GM13976 (cell line): ENCODE results near the gene ADIRF.
"Not testable (repeated sequence)": the region's sequence is repeated elsewhere in the genome, so short reads cannot be mapped to it uniquely, and the experiment has no call there.

Experiments used
- DNase-seq: peaks from one replicate; pipeline ENCODE4 v3.0.0; 2012; ENCODE audit warnings: low spot score
- CTCF ChIP-seq: IDR thresholded peaks from 2 replicates; pipeline ENCODE4 v1.5.1; 2012; ENCODE audit warnings: borderline replicate concordance, mild to moderate bottlenecking; ENCODE audit not compliant: insufficient read depth; ENCODE audit errors: extremely low read depth, missing control alignments, control extremely low read depth
- in situ Hi-C: fragments of 300-500 bp; cut with MboI; formaldehyde crosslinking; loops from one replicate; pipeline ENCODE4 v1.12.0; 2022; ENCODE audit warnings: low sequenced_read_pairs, mixed read lengths, inconsistent platforms; ENCODE audit not compliant: unreplicated experiment

The ADIRF gene

GRCh38 chr10:86936661-86937501 lies 31.4 kb upstream of the ADIRF start:
- in situ Hi-C loops, result no loop called here
- DNase-seq, result no peak
- no peak for TF ChIP-seq CTCF

- in situ Hi-C loops, result no loop called here
These were observed 30.7 kb upstream of the ADIRF start for GRCh38 chr10:86937502-86938154.

GRCh38 chr10:86938260-86938659 lies 30.0 kb upstream of the ADIRF start:
- in situ Hi-C loops, result no loop called here
- no peak for TF ChIP-seq CTCF

More at GRCh38 chr10:86937502-86938154, 30.7 kb upstream of the ADIRF start:
- TF ChIP-seq CTCF, result no peak
- DNase-seq, result no peak

GRCh38 chr10:86940076-86940475 lies 28.2 kb upstream of the ADIRF start:
- DNase-seq, in situ Hi-C loops: not testable (repeated sequence)

More at GRCh38 chr10:86938260-86938659, 30.0 kb upstream of the ADIRF start:
- DNase-seq, result no peak

GRCh38 chr10:86940677-86941076 lies 27.6 kb upstream of the ADIRF start:
- no peak for TF ChIP-seq CTCF
- no peak for DNase-seq
- in situ Hi-C loops, result no loop called here

GRCh38 chr10:86941426-86941825 lies 26.9 kb upstream of the ADIRF start:
- DNase-seq, result no peak
- in situ Hi-C loops, result no loop called here
- no peak for TF ChIP-seq CTCF

- in situ Hi-C loops, result no loop called here
These were observed 26.3 kb upstream of the ADIRF start for GRCh38 chr10:86941991-86942421.

More at GRCh38 chr10:86941991-86942421, 26.3 kb upstream of the ADIRF start:
- no peak for TF ChIP-seq CTCF
- DNase-seq, result no peak
